Measurements from ENCODE around the gene TESMIN. TPM values are rescaled to one million over a fixed set of nuclear protein-coding genes. Genes with fewer than 3 reads are reported as not detected.

Gene TESMIN
- total and polyA plus RNA-seq, 12 donors: 0.42 to 6.6 (median 2.6) TPM

DNA sequence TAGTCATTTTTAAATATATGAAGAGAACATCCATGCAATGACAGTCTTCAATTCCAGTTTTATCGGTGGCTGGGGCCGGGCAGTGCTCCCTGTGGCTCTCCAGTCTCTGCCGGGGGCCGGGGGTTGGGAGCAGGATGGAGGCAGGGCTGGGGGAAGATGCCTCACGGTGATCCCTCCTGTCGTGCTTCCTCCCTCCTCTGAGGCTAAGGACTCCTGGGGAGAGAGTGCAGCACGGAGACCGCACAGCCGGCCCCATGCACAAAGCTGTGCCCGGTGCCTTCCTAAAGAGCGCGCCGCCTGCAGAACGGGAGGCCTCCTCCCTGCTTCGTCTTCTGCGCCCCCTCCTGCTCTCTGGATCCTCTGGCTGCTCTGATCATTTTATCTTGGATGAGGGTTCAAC lies 46.4 kb downstream of the TESMIN start:
- WGBS, 4 donors: 25 to 48% (median 35%) methylated on average over 15 to 16 of the region's 16 CpGs
- DNase-seq: no peak
- intact Hi-C loops (cut with DNase I): no loop called here

DNA sequence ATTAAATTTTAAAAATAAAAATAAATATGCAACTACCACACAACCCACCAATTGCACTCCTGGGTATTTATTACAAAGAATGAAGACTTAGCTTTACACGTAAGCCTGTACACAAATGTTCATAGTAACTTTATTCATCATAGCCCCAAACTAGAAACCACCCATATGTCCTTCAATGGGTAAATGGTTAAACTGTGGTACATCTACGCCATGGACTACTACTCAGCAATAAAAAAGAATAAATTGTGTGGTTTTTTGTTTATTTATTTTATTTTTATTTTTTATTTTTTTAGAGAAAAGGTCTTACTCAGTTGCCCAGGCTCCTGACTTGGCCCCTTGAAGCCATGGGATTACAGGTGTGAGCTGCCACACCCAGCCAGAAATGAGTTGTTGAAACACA lies 52.3 kb downstream of the TESMIN start:
- intact Hi-C loops (cut with DNase I): no loop called here
- H3K36me3 ChIP-seq (replicated peaks in 1 of 2): no peaks in the 10 kb centered on the region
- no peak for TF ChIP-seq POLR2A (IDR thresholded peaks at IDR 0.05)
- TF ChIP-seq, protein P1, sequence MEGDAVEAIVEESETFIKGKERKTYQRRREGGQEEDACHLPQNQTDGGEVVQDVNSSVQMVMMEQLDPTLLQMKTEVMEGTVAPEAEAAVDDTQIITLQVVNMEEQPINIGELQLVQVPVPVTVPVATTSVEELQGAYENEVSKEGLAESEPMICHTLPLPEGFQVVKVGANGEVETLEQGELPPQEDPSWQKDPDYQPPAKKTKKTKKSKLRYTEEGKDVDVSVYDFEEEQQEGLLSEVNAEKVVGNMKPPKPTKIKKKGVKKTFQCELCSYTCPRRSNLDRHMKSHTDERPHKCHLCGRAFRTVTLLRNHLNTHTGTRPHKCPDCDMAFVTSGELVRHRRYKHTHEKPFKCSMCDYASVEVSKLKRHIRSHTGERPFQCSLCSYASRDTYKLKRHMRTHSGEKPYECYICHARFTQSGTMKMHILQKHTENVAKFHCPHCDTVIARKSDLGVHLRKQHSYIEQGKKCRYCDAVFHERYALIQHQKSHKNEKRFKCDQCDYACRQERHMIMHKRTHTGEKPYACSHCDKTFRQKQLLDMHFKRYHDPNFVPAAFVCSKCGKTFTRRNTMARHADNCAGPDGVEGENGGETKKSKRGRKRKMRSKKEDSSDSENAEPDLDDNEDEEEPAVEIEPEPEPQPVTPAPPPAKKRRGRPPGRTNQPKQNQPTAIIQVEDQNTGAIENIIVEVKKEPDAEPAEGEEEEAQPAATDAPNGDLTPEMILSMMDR (IDR thresholded peaks at IDR 0.05): no peak
- DNase-seq: no peak
- WGBS, 4 donors: 82 to 92% (median 87%) methylated on average over 2 of the region's 2 CpGs
- H3K9me3 ChIP-seq (replicated peaks in 1 of 3): no peaks in the 10 kb centered on the region
- no peak overlapping the region for H3K27ac ChIP-seq
- H3K4me3 ChIP-seq: no peak overlapping the region
- H3K4me1 ChIP-seq (replicated peaks in 1 of 2): no peaks in the 10 kb centered on the region
- H3K27me3 ChIP-seq: peaks cover 5% of the 10 kb centered on the region

More for the DNA sequence above, 46.4 kb downstream of the TESMIN start:
- H3K36me3 ChIP-seq (replicated peaks in 1 of 2): no peaks in the 10 kb centered on the region
- H3K27me3 ChIP-seq: peaks cover 4% of the 10 kb centered on the region
- H3K27ac ChIP-seq: no peak overlapping the region
- no peaks in the 10 kb centered on the region for H3K9me3 ChIP-seq (replicated peaks in 1 of 3)
- no peak overlapping the region for H3K4me3 ChIP-seq
- H3K4me1 ChIP-seq (replicated peaks in 1 of 2): no peaks in the 10 kb centered on the region
- TF ChIP-seq POLR2A (IDR thresholded peaks at IDR 0.05): no peak
- TF ChIP-seq, protein P1 (IDR thresholded peaks at IDR 0.05): no peak

DNA sequence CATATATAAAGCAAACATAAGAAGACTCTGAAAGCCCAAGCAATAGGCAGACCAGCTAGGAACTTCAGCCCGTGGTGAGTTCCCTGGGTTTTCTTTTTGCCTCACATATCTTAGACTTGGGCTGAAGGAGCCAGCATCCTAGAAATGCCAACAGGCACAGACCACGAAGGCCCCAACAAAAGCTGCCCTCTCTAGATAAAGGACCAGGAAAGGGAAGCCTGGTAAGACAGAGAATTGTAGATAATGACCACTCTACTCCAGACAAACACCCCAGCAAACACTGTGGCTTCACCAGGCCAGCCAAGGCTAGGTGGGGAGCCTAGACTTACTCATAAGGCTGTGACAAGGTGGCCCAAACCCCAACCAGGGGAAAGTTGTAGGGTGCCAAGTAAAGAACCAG lies 55.8 kb downstream of the TESMIN start:
- DNase-seq: no peak
- WGBS, 4 donors: 40 to 75% (median 60%) methylated on average over 2 of the region's 2 CpGs
- no peak overlapping the region for H3K27ac ChIP-seq
- intact Hi-C loops (cut with DNase I): no loop called here
- H3K36me3 ChIP-seq (replicated peaks in 1 of 2): no peaks in the 10 kb centered on the region
- H3K4me1 ChIP-seq (replicated peaks in 1 of 2): no peaks in the 10 kb centered on the region
- peaks cover 5% of the 10 kb centered on the region for H3K27me3 ChIP-seq
- no peaks in the 10 kb centered on the region for H3K9me3 ChIP-seq (replicated peaks in 1 of 3)
- TF ChIP-seq POLR2A (IDR thresholded peaks at IDR 0.05): no peak
- TF ChIP-seq, protein P1 (IDR thresholded peaks at IDR 0.05): no peak
- H3K4me3 ChIP-seq: no peak overlapping the region

DNA sequence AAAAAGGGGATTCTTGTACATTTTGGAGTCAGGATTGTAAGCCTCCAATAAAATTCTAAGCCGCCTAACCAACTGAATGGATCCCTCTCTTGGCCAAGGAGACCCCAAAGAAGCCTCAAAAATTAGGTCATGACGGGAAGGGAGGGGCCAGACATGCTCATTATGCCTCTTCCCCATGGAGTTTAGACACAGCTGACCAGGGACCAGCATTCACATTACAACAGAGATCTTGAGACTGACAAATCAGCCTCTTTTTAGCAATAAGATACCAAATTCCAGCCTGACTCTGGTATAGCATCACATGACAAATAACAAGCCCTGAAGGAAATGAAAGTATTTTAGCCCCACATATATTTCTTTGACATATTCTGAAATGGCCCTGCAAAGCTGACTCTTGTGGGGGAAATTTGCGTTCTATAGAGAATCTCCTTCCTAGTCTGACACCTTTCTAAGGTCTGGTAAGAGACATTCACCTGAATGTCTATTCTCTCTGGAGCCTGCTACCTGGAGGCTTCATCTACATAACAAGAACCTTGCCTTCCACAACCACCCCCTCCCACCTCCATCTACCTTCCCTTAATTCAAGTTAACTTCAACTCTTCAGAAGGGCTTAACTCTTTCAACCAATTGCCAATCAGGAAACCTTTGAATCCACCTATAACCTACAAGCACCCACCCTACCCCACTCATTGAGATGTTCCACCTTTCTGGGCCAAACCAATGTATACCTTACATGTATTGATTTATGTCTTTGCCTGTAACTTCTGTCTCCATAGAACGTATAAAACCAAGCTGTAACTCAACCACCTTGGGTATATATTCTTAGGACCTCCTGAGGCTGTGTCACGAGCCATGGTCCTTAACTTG lies 56.7 kb downstream of the TESMIN start:
- Histone ChIP-seq H3K27ac (no peak overlapping the region), H3K36me3 (replicated peaks in 1 of 2) (no peaks in the 10 kb centered on the region), H3K9me3 (replicated peaks in 1 of 3) (no peaks in the 10 kb centered on the region), H3K4me1 (replicated peaks in 1 of 2) (no peaks in the 10 kb centered on the region), H3K27me3 (peaks cover 5% of the 10 kb centered on the region), H3K4me3 (no peak overlapping the region)
- 72 to 79% (median 76%) methylated on average over 5 of the region's 5 CpGs for WGBS, 4 donors
- DNase-seq: no peak
- intact Hi-C loops (cut with DNase I): no loop called here
- TF ChIP-seq POLR2A (IDR thresholded peaks at IDR 0.05): no peak
- TF ChIP-seq, protein P1 (IDR thresholded peaks at IDR 0.05): no peak
